HCT116 (cell line): ENCODE measurements around the gene URB1. TPM values are rescaled to one million over a fixed set of nuclear protein-coding genes. Genes with fewer than 3 reads are reported as not detected.

Experiments
- ATAC-seq: fragments of 200-7000 bp; cut with Tn5 transposase; 2 replicates; pipeline ENCODE4 v1.9.1; 2020; ENCODE audit warnings: mild to moderate bottlenecking, moderate library complexity
- BruUV-seq: library from RNA; stranded (reverse); fragments of 400-500 nt; replicated peaks from 2 replicates; lab custom pipeline; 2021; lab: Mats Ljungman, UMichigan
- CTCF ChIA-PET: fragments of 300-600 bp; sonication (Branson Sonifier 250); formaldehyde crosslinking; loops from one replicate; lab custom pipeline; 2021; ENCODE audit warnings: antibody characterized with exemption; lab: Charles Lee
- POLR2A ChIA-PET: fragments of 300-600, 350-600 bp; sonication (Branson Sonifier 250); formaldehyde crosslinking; loops from one replicate; lab custom pipeline; 2021; ENCODE audit warnings: antibody characterized with exemption; lab: Charles Lee
- RAD21 ChIA-PET, 2 experiments: fragments of 300-600 bp; sonication (Branson Sonifier 250); formaldehyde crosslinking; loops; one replicate each; lab custom pipeline; 2023; ENCODE audit warnings: low total read pairs in 2 of 2; ENCODE audit not compliant: uncharacterized antibody in 2 of 2, unreplicated experiment in 2 of 2, low non-redundant PET in 1 of 2; lab: Charles Lee
- DNase-seq: peaks from one replicate; pipeline ENCODE4 v3.0.0-alpha.2; 2010; ENCODE audit warnings: low read depth, low spot score
- H2AFZ ChIP-seq: fragments of 200-600 bp; shearing (Covaris generic), sonication (generic); 2 replicates; pipeline ENCODE4 v1.6.1; 2017; ENCODE audit warnings: low read depth, mixed run types, mixed read lengths, antibody characterized with exemption, low read length; ENCODE audit not compliant: poor library complexity, severe bottlenecking
- H3K27ac ChIP-seq: 2 replicates; pipeline ENCODE4 v1.5.1; 2012; ENCODE audit warnings: low read depth, low read length
- H3K27me3 ChIP-seq: fragments of 200-600 bp; sonication (generic); 2 replicates; pipeline ENCODE4 v1.6.1; 2016; ENCODE audit warnings: mixed run types, low read length, mixed read lengths; ENCODE audit not compliant: insufficient read depth
- H3K36me3 ChIP-seq, 2 experiments: fragments of 200-500 bp in 1 of 2; fragments of 200-600 bp in 1 of 2; sonication (Bioruptor generic) in 1 of 2; sonication (generic) in 1 of 2; 2 replicates each; pipeline versions ENCODE4 v1.5.1 to v1.6.1; 2014 to 2016; ENCODE audit warnings: low read length in 2 of 2, inconsistent platforms in 1 of 2, mixed read lengths in 1 of 2, mixed run types in 1 of 2; ENCODE audit not compliant: insufficient read depth in 2 of 2, control insufficient read depth in 1 of 2
- H3K4me1 ChIP-seq, 2 experiments: fragments of 200-600 bp in 1 of 2; sonication (generic) in 1 of 2; 2 replicates each; pipeline versions ENCODE4 v1.5.1 to v1.6.1; 2012 to 2017; ENCODE audit warnings: low read length in 2 of 2, inconsistent platforms in 1 of 2, mild to moderate bottlenecking in 1 of 2, mixed read lengths in 1 of 2, mixed run types in 1 of 2, moderate library complexity in 1 of 2; ENCODE audit not compliant: insufficient read depth in 2 of 2, control insufficient read depth in 1 of 2
- H3K4me2 ChIP-seq: fragments of 200-600 bp; sonication (generic); 2 replicates; pipeline ENCODE4 v1.6.1; 2017; ENCODE audit warnings: mixed run types, low read length, mixed read lengths
- H3K4me3 ChIP-seq, 2 experiments: fragments of 200-600 bp in 1 of 2; sonication (generic) in 1 of 2; replicated peaks in 1 of 2; 2 replicates each; pipeline ENCODE4 v1.5.1; 2011 to 2016; ENCODE audit warnings: low read length in 2 of 2, control low read depth in 1 of 2, low read depth in 1 of 2, mild to moderate bottlenecking in 1 of 2, mixed read lengths in 1 of 2, mixed run types in 1 of 2
- H3K79me2 ChIP-seq: fragments of 200-600 bp; sonication (generic); 2 replicates; pipeline ENCODE4 v1.6.1; 2017; ENCODE audit warnings: mild to moderate bottlenecking, mixed run types, low read length, moderate library complexity, mixed read lengths; ENCODE audit not compliant: insufficient read depth
- H3K9ac ChIP-seq: fragments of 200-600 bp; sonication (generic); 2 replicates; pipeline ENCODE4 v1.6.1; 2016; ENCODE audit warnings: low read length, mixed read lengths
- H3K9me2 ChIP-seq: fragments of 200-600 bp; sonication (generic), shearing (Covaris generic); 2 replicates; pipeline ENCODE4 v1.6.1; 2017; ENCODE audit warnings: mixed run types, mild to moderate bottlenecking, moderate library complexity; ENCODE audit not compliant: insufficient read depth
- H3K9me3 ChIP-seq, 2 experiments: fragments of 200-500 bp in 1 of 2; fragments of 200-600 bp in 1 of 2; sonication (Bioruptor generic) in 1 of 2; sonication (generic) in 1 of 2; 2 replicates each; pipeline ENCODE4 v1.6.1; 2014 to 2017; ENCODE audit warnings: low read length in 2 of 2, mixed read lengths in 2 of 2, inconsistent platforms in 1 of 2, low read depth in 1 of 2, mild to moderate bottlenecking in 1 of 2, mixed run types in 1 of 2, moderate library complexity in 1 of 2; ENCODE audit not compliant: control insufficient read depth in 1 of 2, insufficient read depth in 1 of 2
- H4K20me1 ChIP-seq: fragments of 200-600 bp; sonication (generic), shearing (Covaris generic); 2 replicates; pipeline ENCODE4 v1.6.1; 2017; ENCODE audit warnings: mixed run types, mild to moderate bottlenecking, moderate library complexity; ENCODE audit not compliant: insufficient read depth
- CTCF ChIP-seq, 3 experiments: fragments of 200-600 bp in 1 of 3; sonication (generic) in 1 of 3; IDR thresholded peaks in 2 of 3; conservative IDR thresholded peaks in 1 of 3; 2 replicates each; pipeline ENCODE4 v1.5.1; 2012 to 2017; ENCODE audit warnings: low read depth in 2 of 3, low read length in 2 of 3, antibody characterized with exemption in 1 of 3, borderline replicate concordance in 1 of 3, control low read depth in 1 of 3, mild to moderate bottlenecking in 1 of 3, mixed read lengths in 1 of 3, mixed run types in 1 of 3, moderate library complexity in 1 of 3; ENCODE audit not compliant: insufficient read depth in 1 of 3
- EZH2phosphoT487 ChIP-seq: fragments of 200-600 bp; IDR thresholded peaks from 2 replicates; pipeline ENCODE4 v1.6.1; 2018; ENCODE audit warnings: antibody characterized with exemption, borderline replicate concordance
- POLR2A ChIP-seq: IDR thresholded peaks from 2 replicates; pipeline ENCODE4 v1.7.0; 2011; ENCODE audit warnings: borderline replicate concordance; ENCODE audit not compliant: insufficient read depth, insufficient read length; ENCODE audit errors: extremely low read depth
- REST ChIP-seq: IDR thresholded peaks from 2 replicates; pipeline ENCODE4 v1.6.1; 2012; ENCODE audit warnings: low read depth
- SIN3A ChIP-seq: IDR thresholded peaks from 2 replicates; pipeline ENCODE4 v1.6.1; 2012; ENCODE audit warnings: low read depth
- YY1 ChIP-seq: IDR thresholded peaks from 2 replicates; pipeline ENCODE4 v1.6.1; 2011; ENCODE audit warnings: low read length, low read depth, moderate library complexity, mild to moderate bottlenecking; ENCODE audit not compliant: insufficient replicate concordance; ENCODE audit errors: extremely low read depth
- ZBTB33 ChIP-seq: IDR thresholded peaks from 2 replicates; pipeline ENCODE4 v1.6.1; 2011; ENCODE audit warnings: mild to moderate bottlenecking, low read length, moderate library complexity; ENCODE audit not compliant: insufficient replicate concordance; ENCODE audit errors: extremely low read depth
- intact Hi-C: fragments of 100-400 bp; cut with micrococcal nuclease; formaldehyde crosslinking; loops from 2 replicates; pipeline ENCODE4 v1.10.0; 2022
- total RNA-seq: library from RNA; stranded (reverse); gene quantifications from one replicate; pipeline ENCODE4 v1.2.1, GENCODE V29; 2021; ENCODE audit not compliant: unreplicated experiment

The URB1 gene
- total RNA-seq, 1 experiment from 2014 or later: 28.3 TPM

GRCh38 chr21:32425628-32426027 is 32.8 kb upstream of the URB1 start:
- intact Hi-C loops: no loop called here
- RAD21 ChIA-PET: no interaction called here

DNA sequence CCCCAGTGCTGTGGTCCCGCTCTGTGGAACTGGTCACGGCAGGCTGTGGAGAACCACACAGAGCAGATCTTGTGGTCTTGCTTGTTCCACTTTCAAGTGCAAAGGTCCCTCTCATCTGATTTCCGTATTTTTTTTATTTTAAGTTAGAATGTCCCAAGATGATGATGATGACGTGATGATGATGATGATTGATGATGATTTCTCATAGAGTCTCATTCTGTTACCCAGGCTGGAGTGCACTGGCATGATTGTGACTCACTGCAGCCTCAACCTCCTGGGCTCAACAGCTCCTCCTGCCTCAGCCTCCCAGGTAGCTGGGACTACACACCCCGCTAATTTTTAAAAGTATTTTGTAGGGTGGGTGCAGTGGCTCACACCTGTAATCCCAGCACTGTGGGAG is 31.9 kb upstream of the URB1 start:
- ChIA-PET RAD21 (no interaction called here), POLR2A (no interaction called here), CTCF (no interaction called here)
- H3K79me2 ChIP-seq: peaks cover 87% of the 10 kb centered on the region
- BruUV-seq: no TSS peak
- intact Hi-C loops: no loop called here
- H3K27ac ChIP-seq: no peak overlapping the region
- peaks cover 0 to 3% of the 10 kb centered on the region in 2 experiments; a peak in 1 of 4 replicates for H3K36me3 ChIP-seq
- H3K9me3 ChIP-seq: no peaks in the 10 kb centered on the region
- no peaks in the 10 kb centered on the region for H3K27me3 ChIP-seq
- peaks cover 5% of the 10 kb centered on the region; the same call in 1 of the 2 replicates for H4K20me1 ChIP-seq
- no peak for ATAC-seq
- H3K9ac ChIP-seq: no peak overlapping the region
- peaks cover 11 to 43% of the 10 kb centered on the region in 2 experiments; a peak in 3 of 4 replicates for H3K4me1 ChIP-seq
- H2AFZ ChIP-seq: no peak overlapping the region
- no peak for DNase-seq
- no peaks in the 10 kb centered on the region for H3K9me2 ChIP-seq
- no peak overlapping the region for H3K4me3 ChIP-seq
- no peak overlapping the region for H3K4me2 ChIP-seq
- no peak for TF ChIP-seq ZBTB33
- TF ChIP-seq SIN3A: no peak
- no peak for TF ChIP-seq EZH2phosphoT487
- no peak for TF ChIP-seq YY1
- no peak for TF ChIP-seq REST

More at GRCh38 chr21:32425628-32426027, 32.8 kb upstream of the URB1 start:
- no peak overlapping the region for H3K27ac ChIP-seq
- peaks cover 5% of the 10 kb centered on the region; the same call in 1 of the 2 replicates for H4K20me1 ChIP-seq
- peaks cover 11 to 43% of the 10 kb centered on the region in 2 experiments; a peak in 3 of 4 replicates for H3K4me1 ChIP-seq
- H3K9me3 ChIP-seq: no peaks in the 10 kb centered on the region
- TF ChIP-seq POLR2A (no peak), CTCF (IDR thresholded peaks at IDR 0.05 in 2 of 3, conservative IDR thresholded peaks at IDR 0.05 in 1 of 3; ENCODE audit: borderline replicate concordance in 1 of 3, insufficient read depth in 1 of 3, low read depth in 2 of 3, low read length in 2 of 3) (peak in 2 of 3 experiments; percentile 17 to 19; a peak in 2 of 6 replicates)
- H3K36me3 ChIP-seq: peaks cover 0 to 3% of the 10 kb centered on the region in 2 experiments; a peak in 1 of 4 replicates
- H3K27me3 ChIP-seq: no peaks in the 10 kb centered on the region
- H3K79me2 ChIP-seq: peaks cover 86% of the 10 kb centered on the region
- no peak overlapping the region for H3K4me2 ChIP-seq
- CTCF ChIA-PET: no interaction called here
- BruUV-seq: no TSS peak
- no peaks in the 10 kb centered on the region for H3K9me2 ChIP-seq
- POLR2A ChIA-PET: no interaction called here
- H2AFZ ChIP-seq: no peak overlapping the region
- DNase-seq (no peak), ATAC-seq (peak; percentile 58; the same call in 1 of the 2 replicates)
- H3K4me3 ChIP-seq: no peak overlapping the region
- no peak overlapping the region for H3K9ac ChIP-seq
